Measurements from ENCODE around the gene ENTHD1.

Gene ENTHD1

GRCh38 chr22:39729141-39729934 lies 164.2 kb downstream of the ENTHD1 start:
- DNase-seq (ENCODE audit: low read depth): no peak
- H3K4me3 ChIP-seq (ENCODE audit: low read depth, low read length): no peak overlapping the region
- in situ Hi-C loops (cut with HindIII; ENCODE audit: low sequenced_read_pairs): no loop called here
- no peak for TF ChIP-seq CTCF (IDR thresholded peaks at IDR 0.05; ENCODE audit: low read depth, low read length, missing control alignments)

- in situ Hi-C loops (cut with HindIII; ENCODE audit: low sequenced_read_pairs): no loop called here
- no peak overlapping the region for H3K4me3 ChIP-seq (ENCODE audit: low read depth, low read length)
- TF ChIP-seq CTCF (IDR thresholded peaks at IDR 0.05; ENCODE audit: low read depth, low read length, missing control alignments): no peak
- DNase-seq (ENCODE audit: low read depth): no peak
Measured at GRCh38 chr22:39728236-39728860, 165.2 kb downstream of the ENTHD1 start.

- TF ChIP-seq CTCF (IDR thresholded peaks at IDR 0.05; ENCODE audit: low read depth, low read length, missing control alignments): no peak
- in situ Hi-C loops (cut with HindIII; ENCODE audit: low sequenced_read_pairs): no loop called here
- H3K4me3 ChIP-seq (ENCODE audit: low read depth, low read length): no peak overlapping the region
- no peak for DNase-seq (ENCODE audit: low read depth)
Measured at GRCh38 chr22:39727541-39727940, 166.0 kb downstream of the ENTHD1 start.

GRCh38 chr22:39725351-39726035 lies 168.1 kb downstream of the ENTHD1 start:
- no peak for DNase-seq (ENCODE audit: low read depth)
- in situ Hi-C loops (cut with HindIII; ENCODE audit: low sequenced_read_pairs): no loop called here
- no peak overlapping the region for H3K4me3 ChIP-seq (ENCODE audit: low read depth, low read length)
- no peak for TF ChIP-seq CTCF (IDR thresholded peaks at IDR 0.05; ENCODE audit: low read depth, low read length, missing control alignments)

- no peak overlapping the region for H3K4me3 ChIP-seq (ENCODE audit: low read depth, low read length)
- no peak for DNase-seq (ENCODE audit: low read depth)
- TF ChIP-seq CTCF (IDR thresholded peaks at IDR 0.05; ENCODE audit: low read depth, low read length, missing control alignments): no peak
- in situ Hi-C loops (cut with HindIII; ENCODE audit: low sequenced_read_pairs): no loop called here
Measured at GRCh38 chr22:39724857-39725256, 168.7 kb downstream of the ENTHD1 start.

GRCh38 chr22:39724390-39724789 lies 169.2 kb downstream of the ENTHD1 start:
- no peak for DNase-seq (ENCODE audit: low read depth)
- in situ Hi-C loops (cut with HindIII; ENCODE audit: low sequenced_read_pairs): no loop called here
- no peak for TF ChIP-seq CTCF (IDR thresholded peaks at IDR 0.05; ENCODE audit: low read depth, low read length, missing control alignments)
- no peak overlapping the region for H3K4me3 ChIP-seq (ENCODE audit: low read depth, low read length)
